Panc1 (cell line): ENCODE measurements around the gene B4GALT1. TPM values are rescaled to one million over a fixed set of nuclear protein-coding genes. Genes with fewer than 3 reads are reported as not detected.

ENCODE experiments used
- ATAC-seq: fragments of 200-7000 bp; cut with Tn5 transposase; 2 replicates; pipeline ENCODE4 v1.9.1; 2020; ENCODE audit warnings: mild to moderate bottlenecking, moderate library complexity
- BruUV-seq: library from RNA; stranded (reverse); fragments of 400-500 nt; replicated peaks from 2 replicates; lab custom pipeline; 2021; lab: Mats Ljungman, UMichigan
- CTCF ChIA-PET: fragments of 300-600 bp; sonication (Branson Sonifier 250); formaldehyde crosslinking; loops from one replicate; lab custom pipeline; 2022; ENCODE audit warnings: antibody characterized with exemption; lab: Charles Lee
- POLR2A ChIA-PET: fragments of 300-600 bp; sonication (Branson Sonifier 250); formaldehyde crosslinking; loops from one replicate; lab custom pipeline; 2022; ENCODE audit warnings: antibody characterized with exemption; lab: Charles Lee
- DNase-seq: peaks from one replicate; pipeline ENCODE4 v3.0.0-alpha.2; 2010; ENCODE audit warnings: low read depth, low spot score
- H3K27ac ChIP-seq: 2 replicates; pipeline ENCODE4 v1.5.1; 2011; ENCODE audit warnings: mild to moderate bottlenecking, low read length, inconsistent platforms
- H3K27me3 ChIP-seq: fragments of 200-500 bp; sonication (Bioruptor generic); 2 replicates; pipeline ENCODE4 v1.6.0; 2014; ENCODE audit warnings: low read length, inconsistent platforms; ENCODE audit not compliant: control insufficient read depth, insufficient read depth
- H3K36me3 ChIP-seq: fragments of 200-500 bp; sonication (Bioruptor generic); 2 replicates; pipeline ENCODE4 v1.5.1; 2014; ENCODE audit warnings: inconsistent platforms, mild to moderate bottlenecking, low read length, moderate library complexity; ENCODE audit not compliant: control insufficient read depth, insufficient read depth
- H3K4me1 ChIP-seq: 2 replicates; pipeline ENCODE4 v1.5.1; 2011; ENCODE audit warnings: inconsistent platforms, mild to moderate bottlenecking, low read length, moderate library complexity; ENCODE audit not compliant: control insufficient read depth, insufficient read depth
- H3K4me3 ChIP-seq, 2 experiments: 2 replicates each; pipeline ENCODE4 v1.5.1; 2011 to 2012; ENCODE audit warnings: low read depth in 2 of 2, low read length in 2 of 2, mild to moderate bottlenecking in 2 of 2, inconsistent platforms in 1 of 2, moderate library complexity in 1 of 2
- H3K9me3 ChIP-seq: fragments of 200-500 bp; sonication (Bioruptor generic); 2 replicates; pipeline ENCODE4 v1.5.1; 2014; ENCODE audit warnings: low read depth, mild to moderate bottlenecking, inconsistent platforms, low read length, moderate library complexity; ENCODE audit not compliant: control insufficient read depth, insufficient read depth
- CTCF ChIP-seq: fragments of 450-650 bp; IDR thresholded peaks from 2 replicates; pipeline ENCODE4 v1.5.1; 2017; ENCODE audit warnings: mild to moderate bottlenecking
- POLR2AphosphoS5 ChIP-seq: IDR thresholded peaks from 2 replicates; pipeline ENCODE4 v1.6.1; 2012; ENCODE audit warnings: mild to moderate bottlenecking, low read depth, low read length, moderate library complexity
- REST ChIP-seq, 2 experiments: IDR thresholded peaks; 2 replicates each; pipeline ENCODE4 v1.6.1; 2011 to 2012; ENCODE audit warnings: low read depth in 2 of 2, control low read depth in 1 of 2, low read length in 1 of 2, mild to moderate bottlenecking in 1 of 2, moderate library complexity in 1 of 2; ENCODE audit not compliant: insufficient read depth in 1 of 2
- SIN3A ChIP-seq: IDR thresholded peaks from 2 replicates; pipeline ENCODE4 v1.6.1; 2012; ENCODE audit warnings: low read depth, mild to moderate bottlenecking, low read length, moderate library complexity, borderline replicate concordance; ENCODE audit not compliant: insufficient read depth
- TCF7L2 ChIP-seq: IDR thresholded peaks from 2 replicates; pipeline ENCODE4 v1.6.1; 2011; ENCODE audit warnings: mild to moderate bottlenecking, low read depth, low read length, inconsistent platforms
- in situ Hi-C: cut with HindIII; loops from 2 replicates; pipeline ENCODE4 v1.10.0; 2016; ENCODE audit warnings: low sequenced_read_pairs, low pct_unique_long_range_greater_than_20kb
- intact Hi-C: fragments of 100-400 bp; cut with micrococcal nuclease; formaldehyde crosslinking; loops from one replicate; pipeline ENCODE4 v1.10.0; 2022; ENCODE audit not compliant: unreplicated experiment
- total RNA-seq: library from RNA; stranded (reverse); gene quantifications from one replicate; pipeline ENCODE4 v1.2.1, GENCODE V29; 2021; ENCODE audit not compliant: unreplicated experiment

The B4GALT1 gene
- total RNA-seq, 1 experiment from 2014 or later = 57.4 TPM

- no TSS peak for BruUV-seq
- TF ChIP-seq TCF7L2 (no peak), SIN3A (no peak), REST (IDR thresholded peaks at IDR 0.05; ENCODE audit: insufficient read depth in 1 of 2, low read depth in 2 of 2, low read length in 1 of 2) (no peak), CTCF (no peak), POLR2AphosphoS5 (no peak)
- Histone ChIP-seq H3K4me1 (no peaks in the 10 kb centered on the region), H3K9me3 (no peaks in the 10 kb centered on the region), H3K27me3 (no peaks in the 10 kb centered on the region), H3K36me3 (no peaks in the 10 kb centered on the region), H3K4me3 (no peak overlapping the region), H3K27ac (no peak overlapping the region)
- ATAC-seq = no peak
- ChIA-PET CTCF (no interaction called here), POLR2A (no interaction called here)
- intact Hi-C loops (no loop called here), in situ Hi-C loops (no loop called here)
- DNase-seq = no peak
Observed at GRCh38 chr9:33123407-33124031, 43.6 kb downstream of the B4GALT1 start.

- BruUV-seq = no TSS peak
- ChIA-PET CTCF (no interaction called here), POLR2A (no interaction called here)
- Histone ChIP-seq H3K27me3 (no peaks in the 10 kb centered on the region), H3K27ac (no peak overlapping the region), H3K36me3 (no peaks in the 10 kb centered on the region), H3K4me3 (no peak overlapping the region), H3K4me1 (no peaks in the 10 kb centered on the region), H3K9me3 (no peaks in the 10 kb centered on the region)
- in situ Hi-C loops (no loop called here), intact Hi-C loops (no loop called here)
- no peak for DNase-seq
- TF ChIP-seq SIN3A = no peak
- no peak for TF ChIP-seq REST (IDR thresholded peaks at IDR 0.05; ENCODE audit: insufficient read depth in 1 of 2, low read depth in 2 of 2, low read length in 1 of 2)
- TF ChIP-seq CTCF = no peak
- no peak for TF ChIP-seq POLR2AphosphoS5
- no peak for TF ChIP-seq TCF7L2
- no peak for ATAC-seq
Observed at GRCh38 chr9:33120620-33121019, 46.5 kb downstream of the B4GALT1 start.
